GM20431 (cell line): Measurements from ENCODE around the gene ARHGAP22.

Experiments used
- in situ Hi-C: fragments of 300-500 bp; cut with MseI, MboI; formaldehyde crosslinking; loops from one replicate; pipeline ENCODE4 v1.15.0; 2020; ENCODE audit warnings: low sequenced_read_pairs; ENCODE audit not compliant: unreplicated experiment

The ARHGAP22 gene

DNA sequence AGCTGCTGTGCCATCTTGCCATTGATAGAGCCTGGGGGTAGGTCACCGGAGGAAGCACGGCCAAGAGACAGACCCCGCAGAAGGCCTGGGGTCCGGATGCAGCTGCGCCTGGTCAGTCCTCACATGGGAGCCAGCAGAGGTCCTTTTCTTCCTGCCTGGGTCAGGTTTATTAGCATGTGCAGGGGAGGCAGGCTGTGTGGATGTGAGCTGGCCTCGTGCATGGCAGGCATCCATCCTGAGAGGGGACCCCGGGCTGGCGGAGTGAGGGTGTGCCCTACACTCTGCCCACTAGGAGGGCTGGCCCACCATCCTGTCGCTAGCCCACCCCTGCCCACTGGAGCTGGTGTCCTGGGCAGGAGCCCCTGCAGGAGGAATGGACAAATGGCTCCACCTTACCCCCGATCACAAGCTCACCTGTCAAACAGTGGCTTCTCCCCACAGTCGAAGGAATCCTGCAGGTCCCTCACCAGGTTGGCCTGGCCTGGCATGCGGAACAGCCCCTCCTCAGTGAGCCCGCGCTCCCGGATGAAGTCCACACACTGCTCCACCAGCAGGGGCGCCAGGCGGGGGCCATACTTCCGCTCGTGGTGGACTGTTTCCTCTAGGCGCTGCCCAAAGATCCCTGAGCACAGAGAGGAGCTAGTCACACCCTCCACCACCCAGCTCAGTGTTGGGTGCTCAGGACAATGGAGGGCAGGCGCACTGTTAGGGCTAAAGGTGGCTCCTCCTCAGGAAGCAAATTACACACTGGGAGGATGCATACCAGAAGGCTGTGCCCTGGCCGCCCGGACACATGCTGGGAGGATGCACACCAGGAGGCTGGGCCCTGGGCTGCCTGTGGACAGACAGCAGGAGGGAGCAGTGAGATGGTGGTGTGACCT lies 145.4 kb downstream of the ARHGAP22 start:
- in situ Hi-C loops, result no loop called here

DNA sequence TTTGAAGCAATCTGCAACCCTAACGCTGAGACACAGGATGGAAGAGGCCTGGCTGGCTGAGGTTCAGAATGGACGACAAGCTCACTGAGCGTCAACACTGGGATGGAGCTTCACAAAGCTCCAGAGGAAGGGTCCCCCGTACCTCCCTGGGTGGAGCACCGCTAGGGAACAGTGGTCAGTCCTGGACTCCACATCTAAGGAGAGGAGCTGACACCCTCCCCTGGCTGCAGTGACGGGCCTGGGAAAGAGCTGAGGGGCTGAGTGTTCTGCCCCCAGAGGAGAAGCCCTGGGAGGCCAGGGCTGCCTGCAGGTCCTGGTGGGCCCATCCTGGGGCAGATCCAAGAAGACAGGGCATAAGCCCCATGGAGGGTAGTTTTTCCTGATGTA lies 146.2 kb downstream of the ARHGAP22 start:
- in situ Hi-C loops, result no loop called here

DNA sequence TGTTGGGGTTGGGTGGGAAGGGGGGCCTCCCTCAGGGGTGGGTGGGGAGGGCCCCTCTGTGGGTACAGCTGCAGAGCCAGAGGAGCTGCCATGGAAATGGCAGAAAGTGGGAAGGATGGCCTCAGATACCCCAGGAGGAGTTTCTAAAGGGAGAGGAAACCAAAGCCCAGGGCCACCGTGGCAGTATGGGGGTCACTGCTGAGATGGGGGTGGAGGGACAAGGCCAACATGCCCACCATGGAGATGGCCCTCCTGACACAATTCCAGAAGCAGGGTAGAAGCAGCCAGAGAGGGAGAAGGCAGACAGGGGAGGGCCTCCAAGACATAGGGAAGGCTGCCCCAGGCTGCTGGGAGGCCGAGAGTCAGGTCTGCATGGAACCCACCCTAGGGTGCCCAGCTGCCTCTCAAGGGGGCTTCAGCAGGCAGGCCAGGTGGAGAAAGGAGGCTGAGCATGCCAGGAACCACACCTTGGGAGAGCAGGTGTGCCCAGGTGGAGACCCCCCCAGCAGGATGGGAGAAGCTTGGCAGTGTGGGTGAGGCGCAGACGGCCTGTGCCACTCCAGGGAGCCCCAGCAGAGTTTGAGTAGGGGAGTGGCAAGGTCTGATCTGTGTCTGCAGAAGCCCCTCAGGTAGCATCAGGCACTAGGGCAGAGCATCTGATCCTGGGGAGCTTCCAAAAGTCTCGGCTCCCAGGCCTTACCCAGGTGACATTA lies 146.8 kb downstream of the ARHGAP22 start:
- in situ Hi-C loops, result no loop called here

DNA sequence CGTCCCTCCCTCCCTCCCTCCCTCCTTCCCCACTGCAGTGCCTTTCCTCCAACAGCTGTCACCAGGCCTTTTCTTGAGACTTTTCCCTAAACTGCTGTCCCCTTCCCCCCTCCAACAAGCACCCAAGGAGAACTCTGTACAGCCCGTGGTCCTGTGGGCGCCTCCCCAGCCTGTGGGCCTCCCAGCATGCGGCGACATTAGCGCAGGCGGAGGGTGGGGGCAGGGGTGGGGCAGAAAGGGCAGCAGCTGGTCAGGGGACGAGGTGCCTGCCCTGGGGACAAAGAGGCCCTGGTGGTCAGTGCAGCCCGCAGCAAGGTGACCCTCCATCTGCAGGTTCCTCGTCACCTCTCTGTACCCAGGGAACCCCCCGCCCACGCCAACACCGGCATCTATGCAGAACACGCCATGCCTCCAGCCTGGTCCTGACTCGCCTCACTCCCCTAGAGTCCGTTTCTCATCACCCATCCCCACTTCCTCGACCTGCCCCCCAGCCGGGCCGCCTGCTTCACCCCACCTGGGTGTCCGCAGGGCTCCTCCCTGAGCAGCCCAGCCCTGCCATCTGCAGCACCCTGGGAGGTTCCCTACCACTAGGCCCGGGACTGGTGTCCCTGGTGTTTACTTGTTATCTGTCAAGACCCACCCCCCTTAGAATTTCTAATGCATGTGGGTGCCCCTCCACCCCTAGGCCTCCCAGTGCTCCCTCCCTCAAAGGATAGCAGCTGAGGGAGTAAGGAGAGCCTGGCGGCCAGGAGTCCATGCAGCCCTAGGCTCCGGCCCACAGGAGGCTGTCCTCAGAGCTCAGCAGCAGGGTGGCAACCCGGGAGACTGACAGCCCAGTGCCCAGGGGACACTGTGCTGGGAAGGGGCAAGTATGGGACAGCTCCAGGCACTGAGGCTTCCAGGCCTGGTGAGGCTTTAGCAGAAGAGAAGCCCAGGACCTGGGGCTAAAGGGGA lies 147.8 kb downstream of the ARHGAP22 start:
- in situ Hi-C loops, result no loop called here

DNA sequence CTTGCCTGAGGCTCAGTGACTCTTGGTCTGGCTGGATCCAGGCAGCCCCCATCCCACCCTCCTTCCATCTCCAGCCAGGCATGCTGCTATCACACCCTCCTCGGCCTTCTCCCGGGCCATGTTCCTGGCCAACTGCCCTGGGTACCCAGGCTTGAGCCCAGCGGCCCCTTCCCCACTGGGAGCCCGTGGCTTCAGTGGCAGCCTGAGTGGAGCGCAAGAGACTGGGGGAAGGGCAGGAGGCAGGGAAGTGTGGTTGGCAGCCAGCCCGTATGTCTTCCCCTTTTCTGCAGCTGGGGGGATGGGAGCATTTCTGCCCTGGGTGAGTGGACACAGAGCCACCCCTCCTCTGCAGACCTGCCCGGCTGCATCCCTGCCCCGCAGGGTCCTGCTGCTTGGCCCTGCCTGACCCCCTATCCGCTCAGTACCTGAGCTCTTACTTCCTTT lies 148.5 kb downstream of the ARHGAP22 start:
- in situ Hi-C loops, result no loop called here

DNA sequence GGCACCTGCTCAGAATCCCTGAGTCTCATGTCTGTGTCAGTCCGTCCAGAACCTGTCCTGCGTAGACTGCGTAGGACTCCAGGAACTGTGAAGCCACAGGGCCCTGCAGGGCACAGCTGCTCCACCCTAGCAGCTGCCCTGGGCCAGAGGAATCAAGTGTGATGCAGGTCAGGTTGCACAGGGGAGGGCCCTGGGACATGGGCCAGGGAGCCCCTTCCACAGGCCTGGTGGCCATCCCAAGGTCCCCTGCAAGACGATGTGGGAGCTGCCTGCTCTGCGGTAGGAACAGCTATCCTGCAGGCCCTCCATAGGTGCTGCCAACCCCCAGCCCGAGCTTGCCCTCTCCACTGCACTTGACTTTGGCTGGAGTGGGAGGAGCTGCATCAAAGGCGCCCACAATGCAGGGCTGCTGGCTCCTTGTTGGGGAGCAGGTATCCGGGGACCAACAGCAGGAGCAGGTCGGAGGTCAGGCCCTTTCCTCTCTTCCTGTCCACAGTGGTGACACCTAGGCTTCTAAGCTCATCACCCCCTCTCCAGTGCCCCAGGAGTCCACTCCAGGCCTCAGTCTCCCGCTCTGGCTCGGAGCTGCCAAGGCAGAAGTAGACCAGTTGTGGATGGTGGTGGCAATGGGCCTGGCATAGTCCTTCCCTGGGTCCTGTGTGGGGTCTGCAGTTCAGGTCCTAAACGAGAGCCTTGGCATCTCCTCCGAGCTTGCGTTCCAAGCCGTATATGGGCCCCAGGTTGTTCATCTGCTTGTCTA lies 149.3 kb downstream of the ARHGAP22 start:
- in situ Hi-C loops, result no loop called here

DNA sequence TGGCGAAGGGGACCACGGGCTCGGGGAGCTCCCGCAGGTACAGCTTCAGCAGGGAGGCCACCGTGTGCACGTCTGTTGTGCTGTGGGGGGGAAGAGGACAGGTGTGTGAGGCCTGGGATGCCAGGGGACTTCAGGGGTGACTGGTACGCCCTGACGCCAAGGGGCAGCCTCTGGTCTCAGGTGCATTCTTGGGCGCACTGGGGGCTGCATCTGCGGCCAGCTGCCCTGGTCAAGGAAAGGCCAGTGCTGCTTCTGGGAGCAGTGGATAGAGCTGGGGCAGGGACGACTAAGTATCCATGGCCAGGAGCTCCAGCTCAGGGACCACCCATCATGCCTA lies 149.8 kb downstream of the ARHGAP22 start:
- in situ Hi-C loops, result no loop called here

DNA sequence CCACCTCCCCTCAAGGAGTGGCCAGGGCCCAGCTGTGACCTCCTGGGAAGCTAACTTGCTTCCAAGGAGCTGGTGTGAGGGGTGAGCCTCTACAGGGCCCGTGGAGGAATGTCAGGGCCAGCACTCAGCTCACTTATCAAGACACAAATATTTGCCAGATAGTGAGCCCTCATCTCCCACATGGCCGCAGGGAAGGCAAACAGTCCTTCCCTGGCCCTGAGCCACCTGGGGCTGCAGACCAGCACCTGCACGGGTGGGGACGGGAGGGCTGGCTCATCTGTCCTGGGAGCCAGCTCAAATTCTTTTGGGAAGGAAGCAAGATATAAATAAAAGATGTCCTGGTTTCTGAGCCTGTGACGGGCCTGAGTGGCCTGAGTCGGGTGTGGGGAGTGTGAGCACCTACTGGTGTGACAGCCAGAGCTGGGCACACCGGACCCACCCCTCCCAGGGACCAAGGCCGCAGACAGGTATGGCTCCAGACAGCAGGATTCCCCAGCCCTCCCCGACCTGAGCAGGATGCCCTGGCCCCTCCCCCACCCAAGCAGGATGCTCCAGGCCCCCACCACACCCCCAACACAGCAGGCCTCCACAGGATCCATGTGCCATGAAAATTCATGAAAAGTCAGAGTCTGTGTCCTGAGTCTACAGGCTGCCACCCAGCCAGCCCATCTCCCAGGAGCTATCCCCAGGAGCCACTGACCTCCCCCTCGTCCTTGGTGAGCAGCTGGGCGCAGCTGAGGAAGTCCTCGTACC lies 150.4 kb downstream of the ARHGAP22 start:
- in situ Hi-C loops, result no loop called here

DNA sequence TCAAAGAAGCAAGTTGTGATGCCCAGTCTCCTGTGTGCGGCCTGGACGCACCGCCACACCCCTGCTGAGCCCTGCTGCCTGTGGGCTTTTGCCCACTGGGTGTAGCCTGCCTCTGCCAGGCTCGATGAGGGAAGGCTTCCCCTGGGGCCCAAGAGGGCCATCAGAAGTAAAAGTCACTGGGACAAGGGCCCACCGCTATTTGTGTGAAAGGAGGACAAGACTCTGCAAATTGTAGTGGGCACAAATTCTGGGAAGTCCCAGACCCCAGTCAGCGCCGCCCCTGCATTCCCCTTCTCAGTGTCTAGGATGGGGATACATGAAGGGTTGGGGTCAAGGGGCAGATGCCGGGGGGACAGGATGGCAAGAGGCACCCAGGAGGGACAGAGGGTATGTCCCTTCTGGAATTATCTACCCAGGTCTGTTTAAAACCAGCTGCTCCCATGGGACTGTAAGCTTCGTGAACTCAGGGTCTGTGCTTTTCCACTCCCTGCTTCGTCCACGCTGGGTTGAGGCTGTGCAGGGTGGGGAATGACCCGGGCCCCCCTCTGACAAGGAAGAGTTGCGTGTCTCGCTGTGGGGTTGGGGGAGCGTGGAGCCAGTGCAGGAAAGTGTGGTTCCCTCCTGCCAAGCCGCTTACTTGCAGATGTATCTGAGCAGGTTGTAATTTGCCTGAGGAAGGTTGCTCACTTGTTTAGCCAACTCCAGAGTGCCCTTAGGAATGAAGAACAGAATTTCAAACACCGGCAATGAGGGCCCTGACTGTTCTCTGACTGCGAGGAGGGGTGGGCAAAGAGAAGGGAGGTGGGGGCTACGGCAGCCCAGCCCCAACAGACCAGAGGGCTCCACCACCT lies 151.2 kb downstream of the ARHGAP22 start:
- in situ Hi-C loops, result no loop called here

DNA sequence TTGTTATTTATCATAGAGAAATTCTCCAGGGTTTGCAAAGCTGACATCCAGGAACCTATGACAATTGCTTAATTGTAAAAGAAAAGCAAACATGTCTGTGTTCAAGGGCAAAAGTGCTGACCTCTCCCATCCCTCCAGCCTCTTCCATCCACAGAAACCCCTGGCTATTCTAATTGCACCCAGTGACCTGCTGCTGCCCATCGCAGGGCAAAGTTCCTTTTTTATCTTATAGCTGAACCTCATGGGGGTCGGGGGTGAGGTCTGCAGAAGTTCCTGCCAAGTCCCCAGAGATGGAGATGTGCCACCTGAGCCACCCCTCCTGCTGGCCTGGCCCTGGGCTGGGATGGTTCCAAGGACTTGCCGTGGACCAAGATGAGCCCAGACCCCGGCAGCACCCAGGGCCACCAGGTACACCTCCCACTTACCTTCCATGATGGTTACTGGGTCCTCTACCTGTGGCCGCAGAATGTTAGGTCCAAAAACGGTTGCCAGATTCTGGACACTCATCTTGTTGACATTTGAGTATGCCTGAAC lies 151.9 kb downstream of the ARHGAP22 start:
- in situ Hi-C loops, result no loop called here

DNA sequence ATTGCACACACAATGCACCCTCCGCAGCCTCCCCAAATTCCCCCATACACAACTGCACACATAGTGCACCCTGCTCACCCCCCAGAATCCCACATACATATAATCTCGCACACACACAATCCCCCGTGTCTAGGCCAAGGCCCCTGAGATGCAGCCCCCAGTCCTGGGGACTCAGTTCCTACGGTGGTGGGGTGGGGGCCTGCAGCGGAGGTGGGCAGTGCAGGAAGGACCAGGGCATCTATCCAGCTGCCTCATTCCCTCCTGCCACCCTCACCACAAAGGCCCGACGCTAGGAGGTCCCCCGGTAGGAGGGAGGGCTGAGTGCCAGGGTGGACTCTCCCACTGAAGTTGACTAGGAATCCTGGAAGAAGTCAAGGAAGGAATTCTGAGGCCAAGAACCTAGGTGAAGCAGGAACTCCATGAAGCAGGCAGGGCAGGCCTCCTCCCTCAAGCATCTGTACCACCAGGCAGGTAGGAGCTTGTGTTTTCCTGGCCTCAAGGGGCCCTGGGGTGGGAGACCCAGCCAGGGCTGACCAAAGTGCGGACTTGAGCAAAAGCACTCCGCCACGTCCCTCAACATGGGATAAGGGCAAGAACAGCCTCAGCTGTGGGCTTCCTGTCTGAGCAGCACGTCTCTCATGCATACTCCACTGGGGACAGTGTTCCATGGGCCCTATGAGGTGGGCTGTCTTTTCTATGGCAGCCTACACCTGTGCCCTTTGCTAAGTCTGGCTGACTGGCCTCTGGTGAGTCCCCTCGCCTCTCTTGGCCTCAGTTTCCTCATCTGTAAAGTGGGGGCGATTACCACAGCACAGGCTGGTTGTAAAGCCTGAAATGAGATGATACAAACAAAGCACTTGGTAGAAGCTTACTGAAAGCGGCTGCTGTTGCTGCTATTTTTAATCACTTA lies 152.6 kb downstream of the ARHGAP22 start:
- in situ Hi-C loops, result no loop called here

DNA sequence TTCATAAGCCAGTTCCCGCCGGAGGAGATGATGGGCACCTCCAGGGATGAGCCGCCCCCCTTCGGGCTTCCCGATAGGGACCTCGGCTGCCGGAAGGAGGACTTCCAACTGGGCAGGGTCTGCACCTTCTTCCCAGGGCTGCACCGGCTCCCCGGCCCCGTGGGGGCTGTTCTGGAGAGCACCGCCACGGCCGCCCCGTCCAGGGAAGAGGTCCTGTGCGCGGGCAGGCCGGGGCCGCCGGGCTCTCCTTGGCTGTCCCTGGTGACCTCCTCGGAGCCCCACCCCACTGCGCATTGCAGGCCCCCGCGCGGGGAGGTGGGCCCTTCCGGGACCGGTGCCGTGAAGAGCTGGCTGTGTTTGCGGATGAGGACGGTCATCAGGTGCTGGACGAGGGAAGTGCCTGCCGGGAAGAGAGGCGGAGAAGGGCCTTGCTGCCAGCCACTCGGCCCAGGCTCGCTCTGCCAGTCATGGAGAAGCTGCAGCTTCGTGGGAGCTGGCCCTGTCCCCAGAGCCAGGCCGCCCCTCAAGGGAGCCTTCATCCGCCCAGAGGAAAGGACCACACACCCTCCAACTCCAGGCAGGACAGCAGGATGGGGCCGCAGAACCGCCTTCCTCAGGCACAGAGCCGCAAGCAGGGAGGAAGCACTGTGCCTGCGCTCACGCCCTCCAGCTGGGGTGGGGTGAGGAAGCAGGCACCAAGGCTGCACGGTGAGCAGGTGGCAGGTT lies 154.0 kb downstream of the ARHGAP22 start:
- in situ Hi-C loops, result no loop called here

DNA sequence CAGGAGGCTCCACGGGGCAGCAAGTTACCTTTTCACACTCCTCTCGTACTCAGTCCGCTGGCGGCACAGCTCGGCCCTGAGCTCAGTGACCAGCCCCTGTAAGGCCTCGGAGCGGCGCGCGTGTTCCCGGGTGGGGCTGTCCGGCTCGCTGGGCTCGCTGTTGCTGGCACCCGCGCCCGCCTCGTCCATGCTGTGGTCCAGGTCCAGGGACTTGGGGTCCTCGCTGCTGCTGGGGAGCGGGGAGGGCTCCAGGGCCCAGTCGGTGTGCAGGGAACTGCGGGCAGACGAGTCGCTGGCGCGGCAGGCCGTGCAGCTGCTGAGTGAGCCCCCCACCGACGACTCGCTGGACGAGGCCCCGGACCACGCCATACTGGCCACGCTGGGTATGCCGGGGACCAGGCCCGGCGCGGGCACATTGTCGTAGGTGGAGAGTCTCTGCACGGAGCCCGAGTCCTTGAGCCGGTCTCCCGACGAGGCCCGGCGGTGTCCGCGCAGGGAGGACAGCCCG lies 154.6 kb downstream of the ARHGAP22 start:
- in situ Hi-C loops, result no loop called here

DNA sequence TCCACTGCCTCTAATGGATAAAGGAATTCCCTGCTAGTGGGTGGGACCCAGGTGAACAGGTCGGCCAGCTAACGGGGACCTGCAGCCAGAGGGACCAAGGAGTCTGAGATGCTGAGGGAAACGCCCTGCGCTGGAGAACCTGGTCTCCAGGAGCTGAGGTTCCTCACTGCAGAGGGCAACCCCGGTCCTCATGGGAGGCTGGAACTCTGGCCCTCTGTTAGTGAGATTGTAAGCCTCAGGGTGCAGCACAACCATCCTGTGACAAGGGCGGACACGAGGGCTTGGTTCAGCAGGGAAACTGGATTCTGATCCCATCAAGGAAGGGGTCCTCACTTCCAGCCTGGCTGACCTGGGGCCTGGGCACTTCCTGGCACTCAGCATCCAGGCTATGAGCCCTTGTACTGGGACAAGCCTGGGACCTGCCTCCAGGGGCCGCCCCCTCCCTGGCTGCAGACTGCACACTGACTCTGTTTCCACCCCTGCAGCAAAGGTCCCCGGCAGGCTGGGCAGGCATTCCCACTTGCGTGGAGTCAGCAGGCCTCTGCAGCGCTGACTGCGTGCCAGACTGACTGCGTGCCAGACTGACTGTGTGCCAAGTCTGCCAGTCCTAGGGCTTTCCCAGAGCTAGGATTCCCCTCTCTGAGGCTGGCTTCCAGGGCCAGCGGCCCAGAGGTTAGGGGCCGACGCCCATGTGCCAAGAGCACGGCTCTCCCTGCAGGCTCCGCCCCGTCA lies 155.2 kb downstream of the ARHGAP22 start:
- in situ Hi-C loops, result no loop called here

DNA sequence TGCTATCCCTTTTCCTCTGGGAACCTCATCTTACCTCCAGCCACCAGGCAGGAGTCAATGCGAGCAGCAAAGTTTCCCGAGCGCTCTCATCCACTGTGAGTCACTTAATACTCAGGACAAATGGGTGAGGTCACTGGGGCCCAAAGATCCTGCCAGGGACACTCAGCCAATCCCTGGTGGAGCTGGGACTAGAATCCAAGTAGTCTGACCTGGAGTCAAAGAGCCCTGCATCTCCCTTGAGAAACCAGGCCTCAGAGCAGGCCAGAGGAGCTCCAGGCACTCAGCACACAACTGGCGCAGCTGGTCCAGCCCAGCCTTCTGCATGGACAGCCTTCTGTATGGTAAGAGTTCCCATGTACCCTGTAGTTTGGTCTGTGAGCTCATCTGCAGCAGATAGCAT lies 156.1 kb downstream of the ARHGAP22 start:
- in situ Hi-C loops, result no loop called here
